ENCODE data around the gene JAM3. TPM values are rescaled to one million over a fixed set of nuclear protein-coding genes. Genes with fewer than 3 reads are reported as not detected.

JAM3 gene
- polyA plus RNA-seq, 1 of the 3 experiments (the other 2 are of a cell fraction), result 56.8 TPM

- H3K79me2 ChIP-seq (ENCODE audit: insufficient read depth), result no peaks in the 10 kb centered on the region
- H3K4me3 ChIP-seq (ENCODE audit: low read depth in 2 of 2, low read length in 1 of 2), result no peak overlapping the region
- peaks cover 0 to 6% of the 10 kb centered on the region in 2 experiments; a peak in 1 of 4 replicates for H3K4me1 ChIP-seq (ENCODE audit: control insufficient read depth in 1 of 2, insufficient read depth in 2 of 2, low read depth in 1 of 2, low read length in 1 of 2)
- H3K27me3 ChIP-seq (ENCODE audit: insufficient read depth), result no peaks in the 10 kb centered on the region
- POLR2A ChIA-PET, result no interaction called here
- H4K20me1 ChIP-seq (ENCODE audit: insufficient read depth), result no peaks in the 10 kb centered on the region
- no peak overlapping the region; the same call in 1 of the 2 replicates for H2AFZ ChIP-seq (ENCODE audit: low read depth)
- 81% methylated on average over 12 of the region's 12 CpGs for WGBS (ENCODE audit: low lambda C conversion rate)
- H3F3A ChIP-seq (replicated peaks; ENCODE audit: insufficient read depth), result no peaks in the 10 kb centered on the region
- H3K27ac ChIP-seq (ENCODE audit: low read depth in 2 of 2, low read length in 1 of 2), result no peak overlapping the region
- no peaks in the 10 kb centered on the region for H3K9me2 ChIP-seq
- DNase-seq, result no peak
- H3K9ac ChIP-seq, result no peak overlapping the region
- CTCF ChIA-PET, result interaction anchor here (1.4 to 17.1 kb wide), 6 partner anchors 10 to 127 kb away, joined by 5 to 293 read pairs (median 27); no protein-coding TSS in a partner anchor
- H3K4me2 ChIP-seq, result no peak overlapping the region
- H3K36me3 ChIP-seq (replicated peaks in 1 of 2; ENCODE audit: control insufficient read depth in 1 of 2, insufficient read depth in 2 of 2, low read length in 1 of 2), result no peaks in the 10 kb centered on the region
- no peaks in the 10 kb centered on the region for H3K9me3 ChIP-seq
- TF ChIP-seq GATA2 (CRISPR knock-in tag; IDR thresholded peaks at IDR 0.05), result no peak
- no peak for TF ChIP-seq MEF2A (IDR thresholded peaks at IDR 0.05; ENCODE audit: borderline replicate concordance, low read depth)
- no peak for TF ChIP-seq ZBTB33 (IDR thresholded peaks at IDR 0.05; ENCODE audit: borderline replicate concordance, low read depth)
- no peak for TF ChIP-seq EZH2phosphoT487 (IDR thresholded peaks at IDR 0.05; ENCODE audit: borderline replicate concordance, low read depth)
- no peak for TF ChIP-seq EP300 (IDR thresholded peaks at IDR 0.05; ENCODE audit: borderline replicate concordance in 1 of 2, low read depth in 1 of 2, low read length in 1 of 2)
- no peak for TF ChIP-seq RAD21 (IDR thresholded peaks at IDR 0.05; ENCODE audit: low read length)
- no peak for TF ChIP-seq FOSL2 (IDR thresholded peaks at IDR 0.05; ENCODE audit: borderline replicate concordance, low read depth)
- TF ChIP-seq NFIC (IDR thresholded peaks at IDR 0.05; ENCODE audit: borderline replicate concordance), result no peak
- no peak for TF ChIP-seq RXRA (IDR thresholded peaks at IDR 0.05; ENCODE audit: borderline replicate concordance, low read depth)
- TF ChIP-seq MAX (IDR thresholded peaks at IDR 0.05; ENCODE audit: low read depth), result no peak
- TF ChIP-seq PBX3 (IDR thresholded peaks at IDR 0.05), result no peak
- TF ChIP-seq GABPA (IDR thresholded peaks at IDR 0.05; ENCODE audit: low read depth), result no peak
- TF ChIP-seq ELF1 (IDR thresholded peaks at IDR 0.05), result no peak
- no peak for TF ChIP-seq IRF3 (IDR thresholded peaks at IDR 0.05; ENCODE audit: low read depth, low read length)
- no peak for TF ChIP-seq MXI1 (IDR thresholded peaks at IDR 0.05; ENCODE audit: low read depth, low read length)
- TF ChIP-seq TAF1 (IDR thresholded peaks at IDR 0.05; ENCODE audit: borderline replicate concordance, low read depth, low read length), result no peak
- TF ChIP-seq RFX5 (IDR thresholded peaks at IDR 0.05; ENCODE audit: low read length), result no peak
- no peak for TF ChIP-seq SIN3A (IDR thresholded peaks at IDR 0.05; ENCODE audit: borderline replicate concordance, low read depth, low read length)
Measured at GRCh38 chr11:134052395-134052987, 16.4 kb upstream of the JAM3 start.
